GM10266 (cell line): Measurements from ENCODE around the gene OR13J1.

ENCODE experiments used
- DNase-seq: peaks from one replicate; pipeline ENCODE4 v3.0.0; 2012; ENCODE audit errors: extremely low spot score
- CTCF ChIP-seq: IDR thresholded peaks from 2 replicates; pipeline ENCODE4 v1.5.1; 2012; ENCODE audit warnings: mild to moderate bottlenecking, low read depth; ENCODE audit not compliant: control insufficient read depth, insufficient read depth; ENCODE audit errors: missing control alignments

The OR13J1 gene

GRCh38 chr9:35907711-35908503, 37.7 kb upstream of the OR13J1 start:
- TF ChIP-seq CTCF, result no peak
- no peak for DNase-seq

DNA sequence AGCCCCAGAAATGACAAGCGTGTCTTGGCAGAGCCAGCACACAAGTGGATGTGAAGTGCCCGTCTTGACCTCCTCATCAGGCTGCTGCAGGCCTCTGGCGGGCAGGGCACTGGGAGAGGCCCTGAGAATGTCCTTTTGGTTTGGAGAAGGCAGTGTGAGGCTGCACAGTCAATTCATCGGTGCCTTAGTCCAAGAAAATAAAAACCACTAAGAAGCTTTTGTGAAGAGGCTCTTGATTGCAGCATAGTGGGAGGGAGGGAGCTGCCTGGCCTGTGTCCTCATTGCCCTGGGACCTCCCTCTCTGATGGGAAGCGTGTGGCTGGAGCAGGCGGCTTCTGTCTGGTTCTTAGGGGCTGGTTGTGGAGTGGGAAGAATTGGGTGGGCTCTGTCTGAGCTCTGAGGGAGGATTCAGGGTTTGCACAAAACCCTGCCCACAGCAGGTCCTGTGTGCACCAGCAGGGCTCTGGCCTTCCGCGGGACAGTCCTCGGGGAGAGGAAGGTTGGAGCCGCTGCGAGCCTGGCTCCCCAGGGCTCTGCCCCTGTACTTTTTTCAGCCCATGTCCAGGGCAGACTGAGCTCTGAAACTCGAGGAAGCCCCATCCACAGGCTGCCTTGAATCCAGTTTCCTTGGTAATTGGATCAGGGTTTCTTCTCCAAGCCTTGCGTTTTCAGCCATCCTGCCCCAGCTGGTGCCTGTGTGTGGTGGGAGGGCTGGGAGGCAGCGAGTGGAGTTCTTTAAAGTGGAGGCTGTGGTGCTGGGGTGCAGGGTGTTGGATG, 36.9 kb upstream of the OR13J1 start:
- TF ChIP-seq CTCF, result no peak
- no peak for DNase-seq

DNA sequence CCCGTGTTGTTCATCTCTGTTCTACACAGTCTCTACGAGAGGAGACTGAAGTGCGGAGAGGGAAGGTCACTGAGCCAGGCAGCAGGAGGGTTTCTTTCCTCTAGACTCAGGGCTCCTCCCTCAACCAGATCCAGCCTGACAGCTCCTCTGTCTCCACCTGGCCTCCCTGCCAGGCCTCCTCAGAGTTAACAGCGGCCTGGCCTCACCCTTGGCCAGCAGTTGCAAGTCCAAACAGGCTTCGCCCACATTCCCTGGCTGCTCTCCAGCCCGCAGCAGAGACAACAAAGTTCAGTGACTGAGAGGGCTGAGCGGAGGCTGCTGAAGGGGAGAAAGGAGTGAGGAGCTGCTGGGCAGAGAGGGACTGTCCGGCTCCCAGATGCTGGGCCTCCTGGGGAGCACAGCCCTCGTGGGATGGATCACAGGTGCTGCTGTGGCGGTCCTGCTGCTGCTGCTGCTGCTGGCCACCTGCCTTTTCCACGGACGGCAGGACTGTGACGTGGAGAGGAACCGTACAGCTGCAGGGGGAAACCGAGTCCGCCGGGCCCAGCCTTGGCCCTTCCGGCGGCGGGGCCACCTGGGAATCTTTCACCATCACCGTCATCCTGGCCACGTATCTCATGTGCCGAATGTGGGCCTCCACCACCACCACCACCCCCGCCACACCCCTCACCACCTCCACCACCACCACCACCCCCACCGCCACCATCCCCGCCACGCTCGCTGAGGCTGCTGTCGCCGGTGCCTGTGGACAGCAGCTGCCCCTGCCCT, 35.9 kb upstream of the OR13J1 start, which contains the start of gene HRCT1:
Gene HRCT1 (plus strand): TSS at position 291 of the 768 bp plus-strand sequence. CDS start 86 bp downstream, at position 377.
- TF ChIP-seq CTCF, result no peak
- DNase-seq, result no peak

- TF ChIP-seq CTCF, result no peak
- no peak for DNase-seq
Observed at GRCh38 chr9:35905051-35905781, 35.0 kb upstream of the OR13J1 start.

DNA sequence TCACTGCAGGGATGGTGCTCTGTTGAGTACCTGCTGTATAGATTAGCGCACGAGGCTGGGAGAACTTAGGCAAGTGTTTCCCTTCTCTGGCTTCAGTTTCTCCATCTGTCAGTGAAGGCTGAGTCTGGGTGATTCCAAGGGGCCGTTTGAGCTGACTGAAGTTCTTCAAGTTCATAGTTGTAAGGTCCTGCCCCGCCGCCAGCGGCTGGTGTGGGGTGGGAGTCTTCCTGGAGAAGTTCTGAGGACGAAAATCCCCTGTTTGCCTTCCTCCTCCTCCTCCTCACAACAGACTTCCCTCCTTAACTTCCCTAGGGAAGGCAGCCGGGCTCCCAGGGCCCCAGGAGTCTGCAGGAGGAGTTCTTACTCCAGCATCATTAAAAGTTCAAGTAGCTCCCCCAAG, 34.1 kb upstream of the OR13J1 start:
- DNase-seq, result no peak

More for the DNA sequence above, 34.1 kb upstream of the OR13J1 start:
- no peak for TF ChIP-seq CTCF
